Measurements from ENCODE around the gene TUBA8.

The TUBA8 gene

DNA sequence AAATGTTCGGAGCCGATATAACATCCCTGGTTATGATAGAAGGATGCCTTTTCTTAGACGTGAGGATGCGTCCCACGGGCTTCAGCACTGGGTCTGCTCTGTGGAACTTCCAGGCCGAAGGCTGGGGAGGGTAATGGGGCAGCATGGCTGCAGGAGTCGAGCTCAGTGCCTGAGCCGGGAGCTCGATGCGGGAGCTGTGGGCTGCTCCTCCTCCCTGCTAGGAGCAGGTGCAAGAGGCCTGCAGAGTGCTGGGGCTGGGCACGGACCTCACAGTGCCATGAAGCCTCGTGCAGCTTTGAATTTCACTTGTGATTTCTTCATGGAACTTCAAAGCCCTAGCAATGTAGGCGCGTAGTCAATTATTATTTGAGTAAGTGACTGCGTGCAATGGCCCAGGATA, 6.0 kb downstream of the TUBA8 start:
- no peaks in the 10 kb centered on the region for H3K27me3 ChIP-seq (ENCODE audit: low read length)
- H3K27ac ChIP-seq (ENCODE audit: low read depth, low read length): no peak overlapping the region
- TF ChIP-seq, protein P1, sequence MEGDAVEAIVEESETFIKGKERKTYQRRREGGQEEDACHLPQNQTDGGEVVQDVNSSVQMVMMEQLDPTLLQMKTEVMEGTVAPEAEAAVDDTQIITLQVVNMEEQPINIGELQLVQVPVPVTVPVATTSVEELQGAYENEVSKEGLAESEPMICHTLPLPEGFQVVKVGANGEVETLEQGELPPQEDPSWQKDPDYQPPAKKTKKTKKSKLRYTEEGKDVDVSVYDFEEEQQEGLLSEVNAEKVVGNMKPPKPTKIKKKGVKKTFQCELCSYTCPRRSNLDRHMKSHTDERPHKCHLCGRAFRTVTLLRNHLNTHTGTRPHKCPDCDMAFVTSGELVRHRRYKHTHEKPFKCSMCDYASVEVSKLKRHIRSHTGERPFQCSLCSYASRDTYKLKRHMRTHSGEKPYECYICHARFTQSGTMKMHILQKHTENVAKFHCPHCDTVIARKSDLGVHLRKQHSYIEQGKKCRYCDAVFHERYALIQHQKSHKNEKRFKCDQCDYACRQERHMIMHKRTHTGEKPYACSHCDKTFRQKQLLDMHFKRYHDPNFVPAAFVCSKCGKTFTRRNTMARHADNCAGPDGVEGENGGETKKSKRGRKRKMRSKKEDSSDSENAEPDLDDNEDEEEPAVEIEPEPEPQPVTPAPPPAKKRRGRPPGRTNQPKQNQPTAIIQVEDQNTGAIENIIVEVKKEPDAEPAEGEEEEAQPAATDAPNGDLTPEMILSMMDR (IDR thresholded peaks at IDR 0.05; ENCODE audit: insufficient read depth, low read length, poor library complexity, severe bottlenecking): no peak
- TF ChIP-seq EZH2phosphoT487 (conservative IDR thresholded peaks at IDR 0.05; ENCODE audit: low read length): no peak
- H3F3A ChIP-seq (ENCODE audit: insufficient read depth): no peaks in the 10 kb centered on the region
- H3K9me2 ChIP-seq (replicated peaks; ENCODE audit: insufficient read depth, low read length): no peaks in the 10 kb centered on the region
- H3K79me2 ChIP-seq (ENCODE audit: insufficient read depth, low read length): no peaks in the 10 kb centered on the region
- H3K36me3 ChIP-seq (ENCODE audit: low read length): no peaks in the 10 kb centered on the region
- no peak overlapping the region for H3K4me2 ChIP-seq (ENCODE audit: low read depth, low read length, poor library complexity, severe bottlenecking)
- H3K4me3 ChIP-seq (ENCODE audit: insufficient read depth, low read length, poor library complexity, severe bottlenecking): no peak overlapping the region
- no peak overlapping the region for H3K9ac ChIP-seq (ENCODE audit: low read length)
- H3K9me3 ChIP-seq (ENCODE audit: insufficient read depth, low read length): no peaks in the 10 kb centered on the region
- no peaks in the 10 kb centered on the region for H4K20me1 ChIP-seq (ENCODE audit: low read depth, low read length)
- H2AFZ ChIP-seq (ENCODE audit: low read depth, low read length, severe bottlenecking): no peak overlapping the region

DNA sequence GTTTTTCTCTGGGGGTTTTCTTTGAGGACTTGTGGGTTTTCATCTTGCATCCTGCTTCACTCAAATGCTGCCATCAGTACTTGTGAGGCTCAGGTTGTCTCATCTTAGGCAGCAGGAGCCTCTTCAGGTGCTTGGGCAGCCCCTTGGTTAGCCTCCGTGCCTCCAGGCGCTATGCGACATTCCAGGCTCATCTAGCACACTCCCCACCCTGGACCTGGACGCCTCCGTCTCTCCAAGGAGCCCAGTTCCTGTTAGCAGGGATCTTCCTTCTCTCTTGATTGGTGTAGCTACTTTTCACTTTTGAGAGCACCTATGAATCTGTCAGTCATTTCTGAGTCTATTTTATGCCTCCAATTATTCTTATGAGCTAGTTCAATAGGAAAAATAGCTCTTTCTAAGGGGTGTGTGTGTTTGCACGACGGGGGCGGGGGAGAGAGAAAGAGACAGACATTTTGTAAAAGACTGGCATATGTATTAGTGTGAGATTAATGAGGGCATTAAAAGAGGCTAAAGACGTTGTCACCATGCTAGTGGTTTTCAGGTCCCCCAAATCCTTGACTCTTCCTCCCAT, 7.8 kb downstream of the TUBA8 start:
- Histone ChIP-seq H4K20me1 (ENCODE audit: low read depth, low read length) (no peaks in the 10 kb centered on the region), H3F3A (ENCODE audit: insufficient read depth) (no peaks in the 10 kb centered on the region), H2AFZ (ENCODE audit: low read depth, low read length, severe bottlenecking) (no peak overlapping the region), H3K9me2 (replicated peaks; ENCODE audit: insufficient read depth, low read length) (no peaks in the 10 kb centered on the region), H3K79me2 (ENCODE audit: insufficient read depth, low read length) (no peaks in the 10 kb centered on the region), H3K27me3 (ENCODE audit: low read length) (no peaks in the 10 kb centered on the region), H3K4me3 (ENCODE audit: insufficient read depth, low read length, poor library complexity, severe bottlenecking) (no peak overlapping the region), H3K9me3 (ENCODE audit: insufficient read depth, low read length) (no peaks in the 10 kb centered on the region), H3K36me3 (ENCODE audit: low read length) (no peaks in the 10 kb centered on the region), H3K27ac (ENCODE audit: low read depth, low read length) (no peak overlapping the region), H3K4me2 (ENCODE audit: low read depth, low read length, poor library complexity, severe bottlenecking) (no peak overlapping the region), H3K9ac (ENCODE audit: low read length) (no peak overlapping the region)
- no peak for TF ChIP-seq EZH2phosphoT487 (conservative IDR thresholded peaks at IDR 0.05; ENCODE audit: low read length)
- TF ChIP-seq, protein P1 (IDR thresholded peaks at IDR 0.05; ENCODE audit: insufficient read depth, low read length, poor library complexity, severe bottlenecking): no peak

DNA sequence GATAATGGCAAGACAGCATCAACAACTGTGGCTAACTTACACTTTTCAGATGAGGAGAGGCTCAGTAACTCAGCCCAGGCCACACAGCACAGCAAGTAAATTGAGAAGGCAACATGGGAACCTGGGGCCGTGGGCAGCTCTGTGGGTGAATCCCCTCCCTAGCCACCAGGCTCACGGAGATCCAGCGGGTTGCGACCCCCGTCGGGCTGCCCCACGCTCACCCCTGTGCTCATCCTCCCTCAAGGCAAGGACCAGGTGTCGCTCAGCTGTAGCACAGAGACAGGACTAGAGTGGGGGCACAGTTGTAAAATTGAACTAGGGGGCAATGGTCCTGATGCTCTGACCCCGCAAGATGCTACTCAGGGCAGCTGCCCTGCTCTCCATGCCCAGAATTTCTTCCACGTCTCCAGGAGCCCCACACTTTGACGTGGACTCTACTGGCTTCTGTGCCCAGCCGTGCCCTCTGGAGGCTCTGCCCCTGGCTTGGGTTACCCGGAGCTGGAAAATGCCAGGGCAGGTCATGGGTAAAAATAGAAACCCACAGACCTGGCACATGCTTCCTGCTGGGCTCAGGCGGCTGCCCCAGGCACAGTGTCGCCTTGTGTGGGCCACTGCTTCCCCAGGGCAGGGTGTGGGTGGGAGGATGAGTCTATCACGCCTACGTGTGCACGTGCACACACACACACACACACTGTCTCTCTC, 9.0 kb downstream of the TUBA8 start:
- Histone ChIP-seq H3K9me2 (replicated peaks; ENCODE audit: insufficient read depth, low read length) (no peaks in the 10 kb centered on the region), H3K4me3 (ENCODE audit: insufficient read depth, low read length, poor library complexity, severe bottlenecking) (no peak overlapping the region), H3K79me2 (ENCODE audit: insufficient read depth, low read length) (no peaks in the 10 kb centered on the region), H2AFZ (ENCODE audit: low read depth, low read length, severe bottlenecking) (no peak overlapping the region), H3K36me3 (ENCODE audit: low read length) (no peaks in the 10 kb centered on the region), H3K27ac (ENCODE audit: low read depth, low read length) (no peak overlapping the region), H4K20me1 (ENCODE audit: low read depth, low read length) (no peaks in the 10 kb centered on the region), H3F3A (ENCODE audit: insufficient read depth) (no peaks in the 10 kb centered on the region), H3K9ac (ENCODE audit: low read length) (no peak overlapping the region), H3K27me3 (ENCODE audit: low read length) (no peaks in the 10 kb centered on the region), H3K9me3 (ENCODE audit: insufficient read depth, low read length) (no peaks in the 10 kb centered on the region), H3K4me2 (ENCODE audit: low read depth, low read length, poor library complexity, severe bottlenecking) (no peak overlapping the region)
- no peak for TF ChIP-seq EZH2phosphoT487 (conservative IDR thresholded peaks at IDR 0.05; ENCODE audit: low read length)
- TF ChIP-seq, protein P1 (IDR thresholded peaks at IDR 0.05; ENCODE audit: insufficient read depth, low read length, poor library complexity, severe bottlenecking): no peak
